Keratinocyte (primary cell): ENCODE results near the gene SLITRK5.
A peak's percentile ranks its signal among the peaks of the same experiment; 100 is the strongest.

ENCODE experiments used
- CTCF ChIP-seq, 3 experiments: IDR thresholded peaks in 1 of 3; conservative IDR thresholded peaks in 1 of 3; optimal IDR thresholded peaks in 1 of 3; 2 replicates in 2 of 3; 3 replicates in 1 of 3; pipeline versions ENCODE3 to v1.5.1; 2011; ENCODE audit warnings: low read length in 3 of 3, mild to moderate bottlenecking in 3 of 3, moderate library complexity in 2 of 3, control low read depth in 1 of 3, inconsistent platforms in 1 of 3; ENCODE audit not compliant: insufficient read depth in 2 of 3; ENCODE audit errors: extremely low read depth in 1 of 3
- EZH2 ChIP-seq: IDR thresholded peaks from one replicate; pipeline ENCODE4 v1.6.1; 2012; ENCODE audit warnings: inconsistent platforms, mild to moderate bottlenecking, low read length, moderate library complexity

GRCh38 chr13:87677496-87678371 lies 6.6 kb downstream of the SLITRK5 start:
- TF ChIP-seq CTCF (optimal IDR thresholded peaks at IDR 0.05 in 1 of 3, IDR thresholded peaks at IDR 0.05 in 1 of 3, conservative IDR thresholded peaks at IDR 0.05 in 1 of 3; ENCODE audit: extremely low read depth in 1 of 3, insufficient read depth in 2 of 3, low read length in 3 of 3) (no peak), EZH2 (peak; percentile 86)
